HL-60 (cell line): ENCODE results near the gene LHX1.

Experiments
- CTCF ChIP-seq: IDR thresholded peaks from one replicate; pipeline ENCODE4 v1.5.1; 2011; ENCODE audit warnings: low read length, control low read depth, inconsistent platforms; ENCODE audit not compliant: insufficient read depth
- POLR2AphosphoS5 ChIP-seq: IDR thresholded peaks from 2 replicates; pipeline ENCODE4 v1.6.1; 2012; ENCODE audit warnings: low read depth
- REST ChIP-seq: IDR thresholded peaks from 2 replicates; pipeline ENCODE4 v1.6.1; 2012; ENCODE audit warnings: low read depth; ENCODE audit not compliant: insufficient replicate concordance
- SPI1 ChIP-seq: IDR thresholded peaks from 2 replicates; pipeline ENCODE4 v1.6.1; 2012; ENCODE audit warnings: low read depth, mild to moderate bottlenecking, borderline replicate concordance

GRCh38 chr17:36950027-36950426, 12.8 kb downstream of the LHX1 start:
- TF ChIP-seq CTCF (no peak), REST (no peak), POLR2AphosphoS5 (no peak), SPI1 (no peak)
